Skin of body (tissue), 2 donors: ENCODE data around the gene NDUFS8. TPM values are rescaled to one million over a fixed set of nuclear protein-coding genes. Genes with fewer than 3 reads are reported as not detected.

Source experiments
- DNase-seq: peaks from one replicate; lab custom pipeline; 2025; lab: John Stamatoyannopoulos, UW
- total RNA-seq: library from RNA; depleted of rRNA; stranded (reverse); fragments of >200 nt; gene quantifications from one replicate; pipeline ENCODE4 v1.2.3, GENCODE V29; 2014

Gene NDUFS8
- total RNA-seq, 1 donor from 2014 or later, result 44.2 TPM

DNA sequence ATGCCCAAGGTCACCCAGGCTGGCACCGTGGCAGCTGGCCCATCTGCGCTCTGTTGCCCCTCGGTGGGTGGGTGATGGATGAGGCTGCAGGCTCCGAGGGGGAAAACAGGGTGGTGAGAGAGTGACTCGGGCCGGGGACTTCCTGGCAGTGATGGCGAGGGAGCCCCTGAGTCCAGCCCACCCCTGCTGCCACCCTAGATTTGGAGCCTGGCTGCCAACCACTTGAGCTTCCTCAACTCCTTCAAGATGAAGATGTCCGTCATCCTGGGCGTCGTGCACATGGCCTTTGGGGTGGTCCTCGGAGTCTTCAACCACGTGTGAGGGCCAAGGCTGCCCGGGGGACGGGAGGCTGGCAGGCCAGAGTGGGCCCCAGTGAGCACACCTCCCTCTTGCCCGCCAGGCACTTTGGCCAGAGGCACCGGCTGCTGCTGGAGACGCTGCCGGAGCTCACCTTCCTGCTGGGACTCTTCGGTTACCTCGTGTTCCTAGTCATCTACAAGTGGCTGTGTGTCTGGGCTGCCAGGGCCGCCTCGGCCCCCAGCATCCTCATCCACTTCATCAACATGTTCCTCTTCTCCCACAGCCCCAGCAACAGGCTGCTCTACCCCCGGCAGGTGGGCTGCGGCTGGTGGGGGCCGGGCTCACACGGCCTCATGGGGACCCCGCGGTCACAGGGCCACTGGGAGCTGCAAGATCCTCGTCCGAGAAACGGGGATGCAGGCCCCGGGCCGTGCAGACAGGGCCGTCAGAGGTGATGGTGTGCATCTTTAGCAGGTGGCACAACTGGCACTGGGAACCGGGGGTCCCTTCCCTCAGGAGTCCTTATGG, 18.4 kb downstream of the NDUFS8 start:
- DNase-seq, result no peak

DNA sequence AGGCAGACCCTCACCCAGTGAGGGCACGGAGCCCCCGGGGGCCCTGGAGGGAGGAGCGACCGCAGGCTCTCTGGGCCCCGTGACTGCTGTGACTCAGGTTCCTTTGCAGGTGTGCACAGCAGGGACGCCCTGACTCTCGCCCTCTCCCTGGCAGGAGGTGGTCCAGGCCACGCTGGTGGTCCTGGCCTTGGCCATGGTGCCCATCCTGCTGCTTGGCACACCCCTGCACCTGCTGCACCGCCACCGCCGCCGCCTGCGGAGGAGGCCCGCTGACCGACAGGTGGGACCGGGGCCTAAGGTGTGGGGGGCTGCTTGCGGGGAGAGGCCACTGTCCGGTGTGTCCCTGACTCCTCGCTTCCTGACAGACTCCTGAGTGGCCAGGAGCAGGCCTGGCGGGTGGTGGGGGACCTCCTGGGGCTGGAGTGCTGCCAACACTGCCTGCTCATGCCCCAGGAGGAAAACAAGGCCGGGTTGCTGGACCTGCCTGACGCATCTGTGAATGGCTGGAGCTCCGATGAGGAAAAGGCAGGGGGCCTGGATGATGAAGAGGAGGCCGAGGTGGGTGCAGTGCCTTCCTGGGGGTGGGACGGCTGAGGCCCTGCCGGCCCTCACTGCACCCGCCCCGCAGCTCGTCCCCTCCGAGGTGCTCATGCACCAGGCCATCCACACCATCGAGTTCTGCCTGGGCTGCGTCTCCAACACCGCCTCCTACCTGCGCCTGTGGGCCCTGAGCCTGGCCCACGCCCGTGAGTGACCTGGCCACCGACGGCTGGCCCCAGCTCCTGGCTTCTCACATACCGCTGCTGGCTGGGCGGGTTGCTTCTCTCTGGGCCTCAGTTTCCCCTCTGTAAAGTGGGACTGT, 19.3 kb downstream of the NDUFS8 start:
- DNase-seq, result no peak

DNA sequence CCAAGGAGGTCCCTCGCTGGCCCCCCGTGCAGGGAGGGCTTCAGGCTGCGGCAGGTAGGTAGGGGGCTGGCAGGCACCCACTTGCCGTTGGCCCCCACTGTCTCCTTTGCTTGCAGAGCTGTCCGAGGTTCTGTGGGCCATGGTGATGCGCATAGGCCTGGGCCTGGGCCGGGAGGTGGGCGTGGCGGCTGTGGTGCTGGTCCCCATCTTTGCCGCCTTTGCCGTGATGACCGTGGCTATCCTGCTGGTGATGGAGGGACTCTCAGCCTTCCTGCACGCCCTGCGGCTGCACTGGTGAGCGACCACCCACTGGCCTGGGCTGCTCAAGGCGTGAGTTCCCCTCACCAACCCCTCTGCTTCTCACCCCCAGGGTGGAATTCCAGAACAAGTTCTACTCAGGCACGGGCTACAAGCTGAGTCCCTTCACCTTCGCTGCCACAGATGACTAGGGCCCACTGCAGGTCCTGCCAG, 19.9 kb downstream of the NDUFS8 start:
- DNase-seq, result no peak

DNA sequence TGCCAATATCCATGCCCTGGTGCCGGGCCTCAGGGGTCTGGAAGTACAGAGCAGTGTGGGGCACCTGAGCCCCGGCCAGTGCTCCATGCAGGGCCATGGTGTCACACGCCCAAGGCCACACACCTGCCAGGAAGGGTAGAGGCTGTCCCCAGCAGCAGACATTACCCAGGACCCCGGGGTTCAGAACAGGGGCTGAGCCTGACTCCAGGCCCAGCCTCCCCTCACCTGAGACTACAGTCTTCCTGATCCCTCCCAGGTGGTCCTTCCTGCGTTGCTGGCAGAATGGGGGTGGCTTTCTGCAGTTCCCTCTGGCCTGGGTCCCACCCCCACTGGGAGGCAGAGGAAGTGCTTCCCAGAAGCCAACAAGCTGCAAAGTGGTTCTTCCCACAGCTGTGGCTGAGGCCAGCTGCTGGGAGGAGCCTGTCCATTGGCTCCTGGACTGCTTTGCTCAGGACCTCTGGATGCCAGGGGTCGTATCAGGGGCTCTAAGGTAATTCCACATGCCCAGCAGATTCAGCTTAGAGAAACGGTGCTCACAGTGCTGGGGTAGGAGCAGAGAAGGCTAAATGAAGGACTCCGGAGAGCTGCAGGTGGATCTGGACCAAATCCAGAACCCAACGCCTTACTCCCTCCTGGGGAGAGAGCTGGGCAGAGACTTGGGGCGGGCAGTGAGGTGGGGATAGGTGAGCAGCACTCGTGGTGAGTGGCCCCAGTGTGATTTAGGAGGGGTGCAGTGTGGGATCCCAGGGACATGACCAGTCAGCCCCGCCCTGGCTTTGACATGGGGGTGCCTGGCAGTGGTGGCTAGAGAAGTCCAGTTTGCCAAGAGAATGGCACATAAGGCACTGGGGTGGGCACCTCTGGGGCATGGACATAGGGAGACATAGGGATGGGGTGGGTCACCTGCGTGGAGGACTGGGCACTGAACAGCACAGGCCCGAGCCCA, 21.0 kb downstream of the NDUFS8 start:
- DNase-seq, result no peak

DNA sequence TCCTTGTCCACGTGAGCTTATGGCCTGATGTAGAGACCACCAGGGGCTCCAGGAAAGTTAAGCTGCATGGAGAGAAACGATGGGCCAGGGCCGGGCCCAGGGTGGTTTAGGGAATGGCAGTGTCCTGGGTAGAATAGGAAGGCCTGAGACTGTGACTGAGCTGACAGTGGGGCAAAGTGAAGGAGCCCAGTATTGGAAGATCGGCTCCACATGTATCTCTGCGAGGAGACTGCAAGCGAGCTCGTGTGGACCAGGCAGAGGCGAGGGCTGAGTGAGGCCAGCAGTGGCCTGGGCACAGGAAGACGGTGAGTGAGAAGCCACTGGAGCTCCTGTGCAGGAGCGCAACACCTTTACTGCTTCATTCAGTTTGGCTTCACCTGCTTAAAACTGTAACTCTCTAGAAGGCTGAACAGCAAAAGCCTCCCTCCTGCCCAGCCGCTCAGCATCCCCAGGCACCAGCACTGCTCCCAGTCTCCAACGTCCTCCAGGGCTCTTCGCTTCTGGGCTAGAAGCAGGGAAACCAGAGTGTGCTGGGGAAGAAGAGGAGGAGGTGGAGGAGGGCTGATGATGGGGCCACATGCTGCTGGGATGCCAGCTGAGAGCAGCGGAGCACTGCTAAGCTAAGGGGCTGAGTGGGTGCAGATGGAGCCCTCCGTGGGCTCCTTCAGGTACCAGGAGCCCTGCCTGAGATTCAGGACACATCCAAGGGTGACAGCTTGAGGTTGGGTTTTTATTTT, 21.8 kb downstream of the NDUFS8 start:
- no peak for DNase-seq

DNA sequence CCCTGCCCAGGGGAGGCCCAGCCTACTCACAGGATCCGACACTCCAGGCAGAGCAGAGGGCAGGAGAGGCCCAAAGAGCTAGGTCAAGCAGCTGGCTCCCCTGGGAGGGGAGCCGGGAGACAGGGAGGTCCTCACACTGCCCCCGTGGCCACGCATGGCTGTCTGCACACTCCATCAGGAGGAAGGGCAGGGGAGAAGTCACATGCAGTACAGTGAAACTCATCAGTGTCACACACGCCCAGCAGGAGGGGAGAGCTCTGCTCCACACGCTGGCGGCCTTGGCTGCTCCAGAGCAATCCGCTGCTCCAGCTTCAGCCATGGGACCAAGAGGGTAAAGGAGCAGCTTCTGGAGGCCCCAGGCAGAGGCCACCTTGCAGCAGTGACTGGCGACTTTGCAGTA, 22.6 kb downstream of the NDUFS8 start:
- DNase-seq, result no peak

DNA sequence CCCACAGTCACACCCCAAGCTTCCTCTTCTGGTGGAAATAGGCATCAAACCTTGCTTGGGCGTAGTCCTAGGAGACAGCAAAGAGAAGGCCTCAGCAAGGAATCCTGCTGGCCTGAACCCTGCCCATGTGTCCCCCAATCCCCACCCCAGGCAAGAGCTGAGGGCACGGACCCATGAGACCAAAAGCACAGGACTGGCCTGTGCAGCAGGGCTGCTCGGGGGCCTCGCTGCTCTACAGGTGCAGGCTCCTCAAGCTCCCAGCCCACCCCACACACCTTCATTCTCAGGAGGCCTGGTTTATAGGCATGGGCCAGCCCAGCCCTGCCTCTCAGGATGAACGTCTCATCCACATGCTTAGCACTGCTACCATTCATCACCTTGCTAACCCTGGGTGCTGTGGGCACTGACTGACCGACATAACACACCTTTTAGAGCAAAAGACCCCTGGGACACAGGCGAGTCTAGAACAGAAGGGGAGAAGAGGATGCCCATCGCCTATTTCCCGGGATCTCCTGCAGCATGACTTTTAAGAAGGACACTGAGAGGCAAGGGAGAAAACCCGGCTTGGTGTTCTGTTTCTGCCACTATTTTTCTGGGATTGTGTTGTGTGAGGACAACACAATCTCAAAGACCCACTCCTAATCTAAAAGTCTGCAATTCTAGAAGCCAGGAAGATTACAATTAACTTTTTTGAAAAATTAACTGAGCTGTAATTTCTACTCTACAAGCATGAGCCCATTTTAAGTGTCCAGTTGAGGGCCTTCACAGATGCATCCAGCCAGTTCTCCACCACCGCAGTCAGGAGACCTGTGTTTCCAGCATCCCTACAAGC, 23.7 kb downstream of the NDUFS8 start:
- no peak for DNase-seq

DNA sequence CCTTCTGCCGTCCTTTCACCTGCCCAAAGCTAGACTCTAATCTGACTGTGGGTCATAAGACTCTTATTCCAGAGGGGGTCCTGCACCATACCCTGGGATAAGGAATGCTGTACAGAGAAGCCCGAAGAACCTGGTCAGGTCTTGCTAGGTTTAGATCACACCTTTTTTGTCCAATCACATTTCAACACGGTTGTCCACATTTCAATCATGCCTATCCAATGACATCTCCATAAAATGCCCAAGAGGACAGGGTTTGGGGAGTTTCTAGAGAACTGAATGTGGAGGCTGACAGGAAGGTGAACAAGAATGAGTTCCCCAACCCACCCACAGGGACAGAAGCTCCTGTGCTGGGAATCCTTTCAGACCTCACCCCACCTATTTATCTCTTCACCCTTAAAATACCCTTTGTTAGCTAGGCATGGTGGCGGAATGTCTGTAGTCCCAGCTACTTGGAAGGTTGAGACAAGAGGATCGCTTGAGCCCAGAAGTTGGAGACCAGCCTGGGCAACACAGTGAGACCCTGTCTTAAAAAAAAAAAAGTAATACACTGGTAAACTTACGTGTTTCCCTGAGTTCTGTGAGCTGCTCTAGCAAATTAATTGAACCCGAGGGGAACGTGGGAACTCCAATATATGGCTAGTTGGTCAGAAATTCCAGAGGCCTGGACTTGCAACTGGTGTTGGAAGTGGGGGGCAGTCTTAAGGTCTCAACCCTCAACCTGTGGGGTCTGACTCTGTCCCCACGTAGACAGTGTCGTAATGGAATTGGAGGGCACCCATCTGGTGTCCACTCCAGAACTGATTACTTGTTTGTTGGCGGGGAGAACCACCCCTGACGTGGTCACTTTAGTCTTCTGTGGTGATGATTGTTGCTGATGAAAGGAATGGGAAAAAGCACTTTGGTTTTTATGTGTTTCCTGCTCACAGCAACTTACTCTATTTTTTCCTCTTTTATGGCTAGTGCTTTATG, 26.1 kb downstream of the NDUFS8 start:
- no peak for DNase-seq

DNA sequence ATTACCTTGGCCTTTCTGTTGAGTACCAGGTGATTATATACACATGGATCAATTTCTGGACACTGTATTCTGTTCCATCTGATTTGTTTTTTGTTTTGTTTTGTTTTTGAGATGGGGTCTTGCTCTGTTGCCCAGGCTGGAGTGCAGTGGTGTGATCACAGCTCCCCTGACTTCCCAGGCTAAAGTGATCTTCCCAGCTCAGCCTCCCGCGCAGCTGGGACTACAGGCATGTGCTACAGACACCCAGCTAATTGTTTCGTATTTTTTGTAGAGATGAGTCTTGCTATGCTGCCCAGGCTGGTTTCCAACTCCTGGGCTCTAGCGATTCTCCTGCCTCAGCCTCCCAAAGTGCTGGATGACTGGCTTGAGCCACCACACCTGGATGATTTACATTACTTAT, 27.3 kb downstream of the NDUFS8 start:
- DNase-seq, result no peak

DNA sequence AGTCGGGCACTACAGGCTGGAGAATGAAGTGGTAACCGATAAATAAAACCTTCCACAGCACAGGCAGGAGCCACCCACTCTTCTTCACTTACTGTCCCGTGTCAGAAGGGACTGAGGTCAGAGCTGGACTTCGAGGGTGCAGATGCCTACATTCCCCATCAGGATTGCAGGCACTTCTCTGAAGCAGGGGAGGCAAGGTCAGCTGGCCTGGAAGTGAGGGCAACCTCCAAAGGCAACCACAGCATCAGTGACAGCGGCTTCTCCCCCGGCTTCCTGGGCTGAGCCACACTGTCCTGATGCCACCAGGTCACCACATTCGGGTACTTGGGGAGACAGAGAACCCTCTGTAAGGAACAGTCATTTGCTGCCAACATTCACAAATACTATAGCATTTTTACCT, 31.0 kb downstream of the NDUFS8 start:
- DNase-seq, result no peak

DNA sequence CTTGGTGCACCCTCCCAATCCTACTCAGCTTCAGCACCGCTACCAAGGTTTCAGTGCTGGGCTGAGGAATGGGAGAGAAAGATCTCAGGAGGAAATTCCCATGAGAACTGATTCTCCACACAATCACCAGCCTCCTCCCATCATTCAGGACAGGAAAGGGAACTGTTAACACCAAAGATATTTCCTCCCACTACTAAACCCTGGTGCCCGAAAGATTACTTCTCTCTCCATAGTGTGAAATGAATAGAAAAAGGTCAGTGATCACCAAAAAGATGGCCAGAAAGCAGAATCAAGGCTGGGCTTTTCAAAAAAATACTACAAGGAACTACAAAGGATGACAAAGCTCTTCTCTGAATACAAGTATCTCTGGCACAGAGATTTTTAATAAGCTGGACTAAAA, 34.4 kb downstream of the NDUFS8 start:
- no peak for DNase-seq

DNA sequence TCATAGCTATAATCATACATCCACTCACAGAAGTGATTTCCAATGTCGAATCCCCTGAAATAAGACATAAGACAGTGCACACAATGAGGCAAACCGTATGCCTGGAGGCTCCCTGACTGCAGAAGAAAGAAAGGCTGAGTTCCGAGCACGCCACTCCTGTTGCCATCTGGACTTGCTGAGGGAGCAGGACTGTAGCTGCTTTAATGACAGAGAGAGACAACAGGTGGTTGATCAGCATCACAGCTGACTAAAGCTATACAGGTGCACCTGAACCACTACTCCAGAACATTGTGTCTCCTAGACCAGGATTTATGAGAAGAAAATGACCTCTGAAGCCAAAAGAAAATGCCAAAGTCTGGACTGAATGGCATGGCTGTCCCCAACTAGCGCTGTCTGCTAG, 35.4 kb downstream of the NDUFS8 start:
- no peak for DNase-seq

DNA sequence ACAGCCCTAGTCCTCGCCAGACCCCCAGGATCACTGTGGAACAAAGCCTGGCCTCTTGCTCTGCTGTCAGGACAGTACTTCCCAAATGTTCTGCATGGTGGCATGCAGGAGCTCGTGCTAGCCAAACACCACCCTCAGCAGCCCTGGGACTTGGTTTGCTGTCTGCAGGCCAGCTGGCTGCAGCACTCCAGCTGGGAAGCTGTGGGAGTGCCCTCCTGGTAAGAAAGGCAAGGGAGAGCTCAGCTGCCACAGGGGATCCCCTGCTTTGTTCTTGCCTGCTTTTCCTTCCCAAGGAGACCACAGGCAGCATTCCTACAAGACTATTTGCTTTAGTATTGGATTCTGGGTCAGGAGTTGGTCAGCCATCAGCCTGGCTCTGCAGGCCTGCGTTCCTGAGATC, 36.3 kb downstream of the NDUFS8 start:
- no peak for DNase-seq

DNA sequence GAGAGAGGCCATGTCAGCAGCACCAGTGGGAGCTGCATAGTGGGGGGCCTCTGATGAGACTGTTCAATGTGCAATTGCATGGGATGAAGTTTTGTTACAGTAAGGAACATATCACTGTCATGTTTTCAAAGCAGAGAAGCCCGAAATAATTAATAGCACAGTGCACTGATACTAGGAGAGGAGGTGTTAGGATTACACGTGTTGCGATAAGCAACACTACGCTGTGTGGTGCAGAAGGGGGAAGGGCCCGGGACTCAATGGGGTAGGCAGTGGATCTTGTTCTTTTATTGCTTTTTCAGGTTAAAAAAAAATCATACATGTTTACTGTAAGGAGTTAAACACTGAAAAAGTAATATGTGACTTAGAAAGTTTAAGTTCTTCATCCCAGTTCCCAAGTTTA, 37.5 kb downstream of the NDUFS8 start:
- no peak for DNase-seq

DNA sequence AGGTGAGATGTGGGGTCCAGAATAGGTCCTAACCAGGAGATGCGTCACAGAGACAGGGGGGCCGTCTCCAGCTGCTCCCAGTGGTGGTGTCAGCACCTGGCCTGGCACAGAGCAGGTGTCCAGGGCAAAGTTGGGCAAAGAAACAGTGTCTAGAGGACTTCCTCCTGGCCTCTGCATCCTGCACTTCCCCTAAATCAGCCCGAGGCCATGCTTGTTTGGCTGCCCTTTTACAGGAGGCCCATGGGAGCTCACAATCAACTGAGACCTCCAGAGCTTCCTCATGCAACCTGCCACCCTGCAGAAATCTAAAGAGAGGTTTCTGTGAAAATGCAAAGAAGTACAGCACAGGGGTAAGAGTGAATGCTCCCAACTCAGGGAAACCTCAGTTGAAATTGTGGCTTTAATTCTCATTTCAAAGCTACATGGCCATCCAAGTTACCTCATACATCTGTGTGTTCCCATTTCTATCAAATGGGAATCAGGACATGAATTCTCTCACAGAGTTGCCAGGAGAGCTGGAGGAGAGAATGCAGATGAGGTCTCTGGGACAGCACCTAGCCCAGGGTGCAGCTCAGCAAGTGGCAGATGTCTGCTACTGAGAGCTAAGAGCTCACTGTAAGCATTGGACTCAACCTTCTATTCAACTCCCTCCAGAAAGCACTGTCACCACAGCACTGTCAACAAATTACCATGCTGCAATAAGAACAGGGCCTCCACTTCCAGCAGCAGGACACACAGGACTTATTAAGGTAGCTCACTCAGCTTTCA, 41.0 kb downstream of the NDUFS8 start:
- DNase-seq, result no peak

DNA sequence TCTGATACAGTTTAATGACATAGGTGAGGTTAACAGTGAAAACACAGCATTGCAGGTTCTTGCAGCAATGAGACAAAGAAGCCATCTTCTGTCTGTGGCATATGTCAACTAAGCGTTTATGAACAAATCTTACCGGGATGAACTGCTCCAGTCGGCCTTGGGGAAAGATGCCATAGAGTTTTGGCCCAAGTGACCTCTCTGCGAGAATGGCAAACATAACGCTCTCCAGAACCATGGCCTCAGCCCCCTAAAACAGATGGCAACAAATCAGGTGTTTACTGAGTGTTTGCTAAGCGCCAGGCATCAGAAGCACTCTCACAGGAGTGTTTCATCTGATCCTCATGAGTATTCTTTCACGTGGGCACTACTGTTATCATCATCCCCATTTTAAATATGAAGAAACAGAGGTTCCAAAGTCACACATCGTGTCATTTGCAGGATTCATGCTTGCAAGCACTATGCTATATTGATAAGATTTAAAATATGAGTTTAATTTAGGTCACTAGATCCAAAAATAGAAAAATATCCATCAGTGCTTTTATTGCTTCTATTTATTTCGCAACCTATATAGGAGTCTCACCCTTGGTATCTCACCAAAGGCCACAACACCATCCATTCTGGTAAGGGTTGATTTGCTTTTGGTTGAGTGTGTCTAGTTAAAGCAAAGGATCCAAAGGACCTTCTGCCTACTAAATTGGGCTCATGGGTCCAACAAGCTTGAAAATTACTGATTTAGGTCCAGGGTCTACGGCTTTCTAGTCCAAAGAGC, 44.3 kb downstream of the NDUFS8 start:
- no peak for DNase-seq
